ENCODE measurements around the gene H6PD.

H6PD gene

GRCh38 chr1:9207715-9208114, 26.9 kb upstream of the H6PD start:
- ChIA-PET CTCF (no interaction called here), POLR2A (no interaction called here)
- H3K27ac ChIP-seq (ENCODE audit: extremely low read depth, low read depth, low read length), result no peak overlapping the region
- TF ChIP-seq ZNF704 (tag by site-specific recombination; IDR thresholded peaks at IDR 0.05) (no peak), ZNF214 (tag by site-specific recombination; IDR thresholded peaks at IDR 0.05; ENCODE audit: borderline replicate concordance) (no peak), ZNF488 (tag by site-specific recombination; IDR thresholded peaks at IDR 0.05) (no peak), SALL2 (tag by site-specific recombination; IDR thresholded peaks at IDR 0.05; ENCODE audit: borderline replicate concordance) (no peak), ZNF404 (tag by site-specific recombination; IDR thresholded peaks at IDR 0.05) (no peak), ZNF658 (tag by site-specific recombination; IDR thresholded peaks at IDR 0.05) (no peak), BCL11A (tag by site-specific recombination; IDR thresholded peaks at IDR 0.05; ENCODE audit: low read depth) (no peak), ZNF169 (tag by site-specific recombination; IDR thresholded peaks at IDR 0.05) (no peak), MYNN (tag by site-specific recombination; IDR thresholded peaks at IDR 0.05; ENCODE audit: borderline replicate concordance) (no peak), EGR2 (tag by site-specific recombination; IDR thresholded peaks at IDR 0.05; ENCODE audit: low read depth) (no peak), ELK4 (IDR thresholded peaks at IDR 0.05; ENCODE audit: borderline replicate concordance, low read depth, low read length) (no peak), ZNF274 (IDR thresholded peaks at IDR 0.05; ENCODE audit: low read length) (no peak), ZNF274 (tag by site-specific recombination; IDR thresholded peaks at IDR 0.05; ENCODE audit: borderline replicate concordance) (no peak), ZNF777 (tag by site-specific recombination; IDR thresholded peaks at IDR 0.05; ENCODE audit: borderline replicate concordance) (no peak)
- H3K4me3 ChIP-seq (ENCODE audit: low read depth, low read length), result no peak overlapping the region
- no peaks in the 10 kb centered on the region for H3K4me1 ChIP-seq (ENCODE audit: control insufficient read depth, insufficient read depth, low read length)
- H3K36me3 ChIP-seq (ENCODE audit: control insufficient read depth in 2 of 2, insufficient read depth in 1 of 2, low read length in 2 of 2), result no peaks in the 10 kb centered on the region
- no peaks in the 10 kb centered on the region for H3K9me3 ChIP-seq (ENCODE audit: control insufficient read depth, insufficient read depth, low read depth, low read length)

GRCh38 chr1:9211291-9211811, 23.2 kb upstream of the H6PD start:
- CTCF ChIA-PET, result no interaction called here
- POLR2A ChIA-PET, result no interaction called here
- Histone ChIP-seq H3K4me1 (ENCODE audit: control insufficient read depth, insufficient read depth, low read length) (no peaks in the 10 kb centered on the region), H3K4me3 (ENCODE audit: low read depth, low read length) (no peak overlapping the region), H3K36me3 (ENCODE audit: control insufficient read depth in 2 of 2, insufficient read depth in 1 of 2, low read length in 2 of 2) (no peaks in the 10 kb centered on the region), H3K27ac (ENCODE audit: extremely low read depth, low read depth, low read length) (no peak overlapping the region), H3K9me3 (ENCODE audit: control insufficient read depth, insufficient read depth, low read depth, low read length) (no peaks in the 10 kb centered on the region)
- TF ChIP-seq ZNF341 (tag by site-specific recombination; IDR thresholded peaks at IDR 0.05; ENCODE audit: low read depth), result no peak
- TF ChIP-seq BCL11A (tag by site-specific recombination; IDR thresholded peaks at IDR 0.05; ENCODE audit: low read depth), result no peak
- TF ChIP-seq HIC1 (tag by site-specific recombination; IDR thresholded peaks at IDR 0.05), result no peak
- no peak for TF ChIP-seq KLF10 (tag by site-specific recombination; IDR thresholded peaks at IDR 0.05)
- TF ChIP-seq ZSCAN18 (tag by site-specific recombination; IDR thresholded peaks at IDR 0.05), result no peak
- TF ChIP-seq ZNF488 (tag by site-specific recombination; IDR thresholded peaks at IDR 0.05), result no peak
